IMR-90 (cell line): Measurements from ENCODE around the gene KLK14. TPM values are rescaled to one million over a fixed set of nuclear protein-coding genes. Genes with fewer than 3 reads are reported as not detected.
A peak's percentile ranks its signal among the peaks of the same experiment; 100 is the strongest.

Experiments
- ATAC-seq: fragments of 200-7000 bp; cut with Tn5 transposase; 2 replicates; pipeline ENCODE4 v1.9.1; 2020; ENCODE audit warnings: low read depth, mild to moderate bottlenecking, moderate library complexity
- BruUV-seq: library from RNA; stranded (reverse); fragments of 400-500 nt; replicated peaks from 2 replicates; lab custom pipeline; 2021; lab: Mats Ljungman, UMichigan
- CTCF ChIA-PET: fragments of 300-600 bp; formaldehyde crosslinking; extraction: SDS; loops from one replicate; lab custom pipeline; 2021; ENCODE audit warnings: antibody characterized with exemption; lab: Yijun Ruan, JAX
- POLR2A ChIA-PET: fragments of 300-600 bp; sonication (Branson Sonifier 250); formaldehyde crosslinking; loops from one replicate; lab custom pipeline; 2022; ENCODE audit warnings: antibody characterized with exemption; ENCODE audit not compliant: unreplicated experiment; lab: Charles Lee
- DNase-seq: peaks from one replicate; pipeline ENCODE4 v3.0.0; 2013
- H2AFZ ChIP-seq: replicated peaks from 2 replicates; pipeline ENCODE3; 2013; ENCODE audit warnings: low read length, mild to moderate bottlenecking; ENCODE audit not compliant: poor library complexity
- H2AK5ac ChIP-seq: 2 replicates; pipeline ENCODE4 v1.6.1; 2013; ENCODE audit warnings: low read depth, low read length, inconsistent platforms
- H2AK9ac ChIP-seq: replicated peaks from 2 replicates; pipeline ENCODE3; 2013; ENCODE audit warnings: mild to moderate bottlenecking, low read depth, low read length, moderate library complexity; ENCODE audit not compliant: poor library complexity
- H2BK120ac ChIP-seq: 2 replicates; pipeline ENCODE4 v1.6.1; 2013; ENCODE audit warnings: low read depth, low read length, inconsistent platforms
- H2BK15ac ChIP-seq: 3 replicates; pipeline ENCODE4 v1.6.1; 2013; ENCODE audit warnings: low read depth, low read length, inconsistent platforms
- H2BK20ac ChIP-seq: 2 replicates; pipeline ENCODE4 v1.6.1; 2013; ENCODE audit warnings: low read depth, mild to moderate bottlenecking, inconsistent platforms, low read length, moderate library complexity
- H2BK5ac ChIP-seq: 2 replicates; pipeline ENCODE4 v1.6.1; 2013; ENCODE audit warnings: mild to moderate bottlenecking, low read depth, low read length, inconsistent platforms; ENCODE audit not compliant: poor library complexity, severe bottlenecking
- H3K14ac ChIP-seq: replicated peaks from 2 replicates; pipeline ENCODE4 v1.6.1; 2013; ENCODE audit warnings: low read depth, low read length, inconsistent platforms
- H3K18ac ChIP-seq: 2 replicates; pipeline ENCODE4 v1.6.1; 2013; ENCODE audit warnings: low read depth, low read length, control low read depth
- H3K23ac ChIP-seq: 2 replicates; pipeline ENCODE4 v1.6.1; 2013; ENCODE audit warnings: low read depth, low read length, inconsistent platforms
- H3K27ac ChIP-seq: 2 replicates; pipeline ENCODE4 v1.5.1; 2013; ENCODE audit warnings: mild to moderate bottlenecking, control low read depth, low read length; ENCODE audit not compliant: insufficient read depth
- H3K27me3 ChIP-seq: 2 replicates; pipeline ENCODE4 v1.6.1; 2013; ENCODE audit warnings: low read length; ENCODE audit not compliant: control insufficient read depth, insufficient read depth
- H3K36me3 ChIP-seq: 2 replicates; pipeline ENCODE4 v1.6.1; 2013; ENCODE audit warnings: low read length, mixed read lengths; ENCODE audit not compliant: control insufficient read depth, insufficient read depth
- H3K4ac ChIP-seq: 2 replicates; pipeline ENCODE4 v1.6.1; 2013; ENCODE audit warnings: low read depth, low read length, inconsistent platforms
- H3K4me1 ChIP-seq: 2 replicates; pipeline ENCODE4 v1.6.1; 2013; ENCODE audit warnings: low read length, mixed read lengths; ENCODE audit not compliant: control insufficient read depth, insufficient read depth
- H3K4me2 ChIP-seq: 2 replicates; pipeline ENCODE4 v1.6.1; 2013; ENCODE audit warnings: low read depth, mild to moderate bottlenecking, control low read depth, low read length, moderate library complexity
- H3K4me3 ChIP-seq: 2 replicates; pipeline ENCODE4 v1.5.1; 2013; ENCODE audit warnings: low read depth, mild to moderate bottlenecking, control low read depth, low read length, moderate library complexity; ENCODE audit not compliant: insufficient read depth
- H3K56ac ChIP-seq: 2 replicates; pipeline ENCODE4 v1.6.1; 2013; ENCODE audit warnings: low read length, inconsistent platforms; ENCODE audit not compliant: insufficient read depth; ENCODE audit errors: extremely low read depth
- H3K79me1 ChIP-seq, 2 experiments: 2 replicates each; pipeline ENCODE4 v1.6.1; 2013; ENCODE audit warnings: low read length in 2 of 2, inconsistent platforms in 1 of 2, low read depth in 1 of 2
- H3K9ac ChIP-seq: 2 replicates; pipeline ENCODE4 v1.6.1; 2013; ENCODE audit warnings: low read depth, low read length, control low read depth
- H3K9me1 ChIP-seq: 2 replicates; pipeline ENCODE4 v1.6.1; 2013; ENCODE audit warnings: low read length, inconsistent platforms; ENCODE audit not compliant: insufficient read depth
- H3K9me3 ChIP-seq: 2 replicates; pipeline ENCODE4 v1.6.1; 2013; ENCODE audit warnings: low read length; ENCODE audit not compliant: control insufficient read depth, insufficient read depth
- H4K20me1 ChIP-seq: 2 replicates; pipeline ENCODE4 v1.6.1; 2013; ENCODE audit warnings: low read length, inconsistent platforms; ENCODE audit not compliant: insufficient read depth
- H4K5ac ChIP-seq: 2 replicates; pipeline ENCODE4 v1.6.1; 2013; ENCODE audit warnings: mild to moderate bottlenecking, low read depth, low read length, control low read depth
- H4K8ac ChIP-seq, 2 experiments: 2 replicates each; pipeline ENCODE4 v1.6.1; 2013; ENCODE audit warnings: low read depth in 2 of 2, low read length in 2 of 2, control low read depth in 1 of 2, inconsistent platforms in 1 of 2
- H4K91ac ChIP-seq: 2 replicates; pipeline ENCODE4 v1.6.1; 2013; ENCODE audit warnings: low read depth, low read length, inconsistent platforms; ENCODE audit not compliant: insufficient read depth
- BHLHE40 ChIP-seq: fragments of 150-350 bp; IDR thresholded peaks from 2 replicates; pipeline ENCODE4 v1.6.1; 2016; ENCODE audit warnings: mild to moderate bottlenecking, low read depth, low read length
- CHD1 ChIP-seq: IDR thresholded peaks from 2 replicates; pipeline ENCODE4 v1.6.1; 2012; ENCODE audit warnings: low read depth, low read length, improper control_type of control experiment
- CTCF ChIP-seq: conservative IDR thresholded peaks from 2 replicates; pipeline ENCODE4 v1.5.1; 2012; ENCODE audit warnings: mild to moderate bottlenecking, low read depth, low read length, improper control_type of control experiment
- MAFK ChIP-seq: IDR thresholded peaks from 2 replicates; pipeline ENCODE4 v1.6.1; 2012; ENCODE audit warnings: low read depth, low read length, improper control_type of control experiment
- MAZ ChIP-seq: IDR thresholded peaks from 2 replicates; pipeline ENCODE4 v1.6.1; 2012; ENCODE audit warnings: low read depth, mild to moderate bottlenecking, low read length, improper control_type of control experiment, moderate library complexity, borderline replicate concordance
- RAD21 ChIP-seq: IDR thresholded peaks from 2 replicates; pipeline ENCODE4 v1.6.1; 2012; ENCODE audit warnings: low read length, improper control_type of control experiment
- RFX5 ChIP-seq: IDR thresholded peaks from 2 replicates; pipeline ENCODE4 v1.8.0; 2012; ENCODE audit warnings: low read depth, mild to moderate bottlenecking, low read length, moderate library complexity
- SMC3 ChIP-seq: fragments of 150-350 bp; IDR thresholded peaks from 2 replicates; pipeline ENCODE4 v1.6.1; 2016; ENCODE audit warnings: low read depth, mild to moderate bottlenecking, antibody characterized with exemption, low read length, moderate library complexity
- USF2 ChIP-seq: fragments of 150-350 bp; IDR thresholded peaks from 2 replicates; pipeline ENCODE4 v1.6.1; 2017; ENCODE audit warnings: mild to moderate bottlenecking, antibody characterized with exemption, low read length, low read depth
- WGBS, 2 experiments: methylation state at CpG; one replicate each; pipeline versions ENCODE4 v1.1.5 to v1.1.7; 2013; ENCODE audit warnings: missing lambda C conversion rate in 2 of 2; ENCODE audit not compliant: insufficient read length in 1 of 2; ENCODE audit errors: extremely low coverage in 2 of 2; 5-methylcytosine and 5-hydroxymethylcytosine counted together
- dilution Hi-C: fragments of 300-500 bp; cut with HindIII; formaldehyde crosslinking; loops from one replicate; pipeline ENCODE4 v1.14.3; 2018; ENCODE audit warnings: low sequenced_read_pairs; ENCODE audit not compliant: unreplicated experiment
- in situ Hi-C: fragments of 300-500 bp; cut with MboI; formaldehyde crosslinking; loops from 3 replicates; pipeline ENCODE4 v1.14.3; 2019; ENCODE audit warnings: low sequenced_read_pairs, inconsistent platforms, mixed read lengths
- intact Hi-C: fragments of 100-400 bp; cut with micrococcal nuclease; formaldehyde crosslinking; loops from 2 replicates; pipeline ENCODE4 v1.10.0; 2022
- polyA plus RNA-seq, 3 experiments: library from polyadenylated mRNA; depleted of rRNA; stranded (reverse); fragments of >200 nt; gene quantifications; 2 replicates each; pipeline ENCODE4 v1.2.3, GENCODE V29; 2012; ENCODE audit warnings: low replicate concordance in 1 of 3
- total RNA-seq: library from RNA; depleted of rRNA; stranded (reverse); fragments of >200 nt; gene quantifications from 2 replicates; pipeline ENCODE4 v1.2.3, GENCODE V29; 2012

Gene KLK14
- total and polyA plus RNA-seq, 2 of the 4 experiments (the other 2 are of a cell fraction), result not detected

DNA sequence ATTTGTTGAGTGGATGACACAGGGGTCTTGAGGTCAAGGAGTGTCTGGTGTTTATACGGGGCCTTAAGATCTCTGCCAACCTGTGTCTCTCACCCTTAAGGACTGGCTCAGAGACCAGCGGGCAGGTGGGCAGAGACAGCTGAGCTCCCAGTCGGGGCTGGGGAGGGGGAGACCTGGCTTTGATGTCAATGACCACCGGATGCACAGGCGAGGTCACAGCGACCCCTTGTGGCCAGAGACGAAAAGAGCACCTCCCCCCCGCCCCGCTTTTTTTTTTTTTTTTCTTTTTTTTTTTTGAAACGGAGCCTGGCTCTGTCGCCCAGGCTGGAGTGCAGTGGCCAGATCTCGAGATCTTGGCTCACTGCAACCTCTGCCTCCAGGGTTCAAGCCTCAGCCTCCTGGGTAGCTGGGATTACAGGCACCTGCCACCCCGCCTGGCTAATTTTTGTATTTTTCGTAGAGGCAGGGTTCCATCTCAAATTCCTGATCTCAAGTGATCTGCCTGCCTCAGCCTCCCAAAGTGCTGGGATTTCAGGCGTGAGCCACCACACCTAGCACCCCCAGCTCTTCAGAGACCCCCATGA is 12.1 kb upstream of the KLK14 start:
- ChIA-PET CTCF (interaction anchor here (0.7 to 1.0 kb wide), 2 partner anchors 73 to 166 kb away, joined by 3 to 7 read pairs; no protein-coding TSS in a partner anchor), POLR2A (no interaction called here)
- DNase-seq (no peak), ATAC-seq (no peak)
- in situ Hi-C loops (no loop called here), dilution Hi-C loops (no loop called here), intact Hi-C loops (loop anchor here (1.0 to 5.0 kb wide), 2 partner anchors 73 to 162 kb away; no protein-coding TSS in a partner anchor)
- peaks cover 6% of the 10 kb centered on the region for H3K36me3 ChIP-seq
- H4K91ac ChIP-seq, result no peak overlapping the region
- peaks cover 3% of the 10 kb centered on the region; the same call in 1 of the 2 replicates for H3K4me1 ChIP-seq
- no peak overlapping the region for H4K8ac ChIP-seq
- no TSS peak for BruUV-seq
- H2AFZ ChIP-seq, result peak overlapping the region; percentile 62
- H3K27me3 ChIP-seq, result no peaks in the 10 kb centered on the region
- peaks cover 0 to 15% of the 10 kb centered on the region in 2 experiments; a peak in 2 of 4 replicates for H3K79me1 ChIP-seq
- no peak overlapping the region for H2BK15ac ChIP-seq
- H2BK20ac ChIP-seq, result no peak overlapping the region
- 30% methylated on average over 2 of the region's 15 CpGs; no CpG with 5 or more reads in 1 of the 2 experiments for WGBS, 2 experiments
- no peak overlapping the region for H2AK9ac ChIP-seq
- TF ChIP-seq MAFK (no peak), RAD21 (peak; percentile 46), MAZ (peak; percentile 47; the same call in 1 of the 2 replicates), USF2 (no peak), BHLHE40 (no peak), CTCF (peak; percentile 56), RFX5 (no peak), CHD1 (no peak), SMC3 (peak; percentile 31)
- H3K9ac ChIP-seq, result no peak overlapping the region
- H4K20me1 ChIP-seq, result peaks cover 13% of the 10 kb centered on the region
- H3K9me1 ChIP-seq, result no peaks in the 10 kb centered on the region; the same call in 1 of the 2 replicates
- H4K5ac ChIP-seq, result no peak overlapping the region
- no peak overlapping the region for H2BK5ac ChIP-seq
- H3K14ac ChIP-seq, result no peak overlapping the region
- H3K18ac ChIP-seq, result no peak overlapping the region
- H3K56ac ChIP-seq, result no peak overlapping the region
- no peaks in the 10 kb centered on the region for H3K9me3 ChIP-seq
- H3K27ac ChIP-seq, result no peak overlapping the region
- no peak overlapping the region for H2BK120ac ChIP-seq
- H3K4me2 ChIP-seq, result no peak overlapping the region
- H3K23ac ChIP-seq, result no peak overlapping the region
- no peak overlapping the region for H2AK5ac ChIP-seq
- no peak overlapping the region for H3K4me3 ChIP-seq
- H3K4ac ChIP-seq, result no peak overlapping the region
